ENCODE measurements around the gene TARP.
"Not testable (repeated sequence)": the region's sequence is repeated elsewhere in the genome, so short reads cannot be mapped to it uniquely, and the experiment has no call there.

Gene TARP

DNA sequence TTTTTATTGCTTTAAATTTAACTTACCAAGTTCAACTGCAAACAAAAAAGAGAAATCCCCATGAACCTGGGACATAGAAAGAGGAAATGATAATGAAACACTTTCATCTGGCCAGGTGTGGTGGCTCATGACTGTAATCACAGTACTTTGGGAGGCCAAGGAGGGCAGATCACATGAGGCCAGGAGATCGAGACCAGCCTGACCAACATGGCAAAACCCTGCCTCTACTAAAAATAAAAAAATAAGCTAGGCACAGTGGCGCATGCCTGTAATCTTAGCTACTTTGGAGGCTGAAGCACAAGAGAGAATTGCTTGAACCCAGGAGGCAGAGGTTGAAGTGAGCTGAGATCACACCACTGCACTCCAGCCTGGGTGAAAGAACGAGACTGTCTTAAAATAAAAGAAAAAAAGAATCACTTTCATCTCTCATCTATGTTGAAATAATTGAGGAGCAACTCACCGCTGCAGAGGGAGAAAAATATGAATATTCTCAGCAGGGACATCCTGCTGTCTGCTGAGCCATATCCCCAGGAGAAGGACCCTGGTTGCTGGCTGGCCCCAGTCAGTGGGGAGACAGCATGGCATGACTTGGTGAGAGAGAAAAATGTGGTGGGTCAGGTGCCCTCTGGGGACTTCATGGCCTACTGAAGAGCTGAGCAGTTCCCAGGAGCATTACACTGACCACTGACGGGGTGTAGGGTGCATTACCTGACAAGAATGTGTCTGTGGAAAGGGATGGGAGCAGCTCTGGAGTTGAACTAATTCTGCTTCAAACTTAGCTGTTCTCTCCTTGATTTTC is 22.8 kb upstream of the TARP start:
- no peak for DNase-seq

DNA sequence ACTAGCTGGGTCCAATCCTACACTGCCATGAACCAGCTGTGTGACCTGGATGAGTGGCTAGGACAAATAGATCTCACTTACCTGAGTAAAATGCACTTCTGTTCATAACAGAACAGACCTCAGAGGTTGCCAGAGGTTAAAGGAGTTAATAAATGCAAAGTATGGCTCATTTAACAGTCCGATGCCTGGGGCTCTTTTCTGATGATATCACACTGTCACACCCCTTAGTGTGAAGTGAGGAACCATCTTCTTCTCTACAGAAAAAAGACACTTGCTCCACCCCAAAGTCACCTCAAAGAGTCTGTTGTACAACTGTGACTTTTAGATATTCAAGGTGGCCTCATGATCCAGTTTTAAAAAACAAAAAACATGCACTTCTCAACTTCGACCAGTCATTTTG is 21.5 kb upstream of the TARP start:
- no peak for DNase-seq

- DNase-seq = no peak
Observed at GRCh38 chr7:38292442-38292841, 19.0 kb upstream of the TARP start.

GRCh38 chr7:38291650-38292049 is 18.2 kb upstream of the TARP start:
- DNase-seq = no peak

GRCh38 chr7:38291117-38291647 is 17.7 kb upstream of the TARP start:
- DNase-seq = no peak

DNA sequence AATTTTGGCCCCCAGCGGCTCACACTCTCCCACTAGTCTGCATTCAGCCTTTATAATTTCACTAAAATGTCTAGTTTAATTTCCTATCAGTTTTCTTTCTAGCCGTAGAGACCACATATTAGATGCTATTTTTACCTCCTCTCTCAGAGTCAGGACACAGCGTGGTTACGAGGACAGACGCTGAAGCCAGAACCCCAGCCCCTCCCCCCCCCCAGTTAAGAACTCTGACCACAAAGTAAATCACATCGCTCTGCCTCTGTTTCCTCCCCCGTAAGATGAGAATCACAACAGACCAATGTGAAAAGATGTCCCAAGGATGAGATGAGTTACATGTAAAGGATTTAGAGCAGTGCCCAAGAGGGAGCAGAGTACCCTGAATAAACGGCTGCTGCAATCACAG is 11.1 kb upstream of the TARP start:
- DNase-seq = no peak

- no peak for DNase-seq
Observed at GRCh38 chr7:38283809-38284208, 10.4 kb upstream of the TARP start.

GRCh38 chr7:38283107-38283506 is 9.7 kb upstream of the TARP start:
- DNase-seq = no peak

DNA sequence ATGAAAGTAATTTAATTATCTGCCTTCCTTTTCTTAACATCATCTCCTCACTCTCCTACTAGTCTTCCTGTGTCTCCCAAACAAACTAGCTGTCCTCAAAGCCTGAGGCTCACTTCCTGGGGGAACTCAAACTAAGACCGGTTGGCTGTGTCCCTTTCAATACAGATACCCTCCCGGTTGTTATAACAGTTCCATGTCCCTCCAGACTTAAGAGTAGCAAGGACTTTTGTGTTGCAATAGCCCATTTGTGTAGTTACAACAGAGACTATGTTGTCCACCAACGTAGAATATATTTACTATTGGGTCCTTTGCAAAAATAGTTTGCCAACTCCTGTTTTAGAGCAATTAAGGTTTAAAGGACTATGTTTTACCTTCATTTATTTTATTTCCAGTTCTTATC is 8.6 kb upstream of the TARP start:
- no peak for DNase-seq

GRCh38 chr7:38281266-38281665 is 7.8 kb upstream of the TARP start:
- no peak for DNase-seq

DNA sequence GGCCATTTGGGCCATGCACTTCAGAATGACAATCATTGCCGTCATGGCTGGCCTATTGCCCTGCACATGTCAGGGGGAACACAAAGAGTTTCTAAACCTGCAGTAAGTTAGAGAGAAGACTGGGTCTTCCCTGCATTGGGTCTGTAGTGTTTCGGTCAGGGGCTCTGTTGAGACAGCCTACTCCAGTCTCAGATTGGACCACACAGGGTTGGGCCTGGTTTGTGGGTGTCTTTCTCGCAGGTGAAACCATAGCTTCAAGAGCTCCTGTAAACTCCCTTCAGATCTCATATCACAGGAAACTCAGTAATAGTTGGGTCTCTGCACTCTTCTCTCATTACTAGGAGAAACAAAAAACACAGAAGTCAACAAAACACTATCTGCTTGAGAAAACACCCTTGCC is 7.3 kb upstream of the TARP start:
- DNase-seq = no peak

DNA sequence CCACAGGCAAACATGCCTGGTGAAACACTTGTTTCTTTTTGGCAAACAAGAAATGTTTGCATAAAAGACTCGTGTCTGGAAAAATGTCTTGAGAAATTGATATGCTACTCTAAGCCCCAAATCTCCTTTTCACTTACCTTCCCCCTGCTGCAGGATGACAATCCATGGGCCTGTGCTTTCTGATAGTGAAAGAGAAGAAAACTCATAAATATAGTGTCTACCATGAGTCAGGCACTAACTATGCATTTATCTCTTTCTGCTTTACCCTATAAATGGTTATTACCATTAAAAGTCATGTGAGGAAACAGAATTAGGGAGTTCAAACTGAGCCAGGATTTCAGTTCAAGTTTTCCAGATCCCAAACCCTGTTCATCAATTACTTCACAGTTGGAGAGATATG is 6.6 kb upstream of the TARP start:
- no peak for DNase-seq

DNA sequence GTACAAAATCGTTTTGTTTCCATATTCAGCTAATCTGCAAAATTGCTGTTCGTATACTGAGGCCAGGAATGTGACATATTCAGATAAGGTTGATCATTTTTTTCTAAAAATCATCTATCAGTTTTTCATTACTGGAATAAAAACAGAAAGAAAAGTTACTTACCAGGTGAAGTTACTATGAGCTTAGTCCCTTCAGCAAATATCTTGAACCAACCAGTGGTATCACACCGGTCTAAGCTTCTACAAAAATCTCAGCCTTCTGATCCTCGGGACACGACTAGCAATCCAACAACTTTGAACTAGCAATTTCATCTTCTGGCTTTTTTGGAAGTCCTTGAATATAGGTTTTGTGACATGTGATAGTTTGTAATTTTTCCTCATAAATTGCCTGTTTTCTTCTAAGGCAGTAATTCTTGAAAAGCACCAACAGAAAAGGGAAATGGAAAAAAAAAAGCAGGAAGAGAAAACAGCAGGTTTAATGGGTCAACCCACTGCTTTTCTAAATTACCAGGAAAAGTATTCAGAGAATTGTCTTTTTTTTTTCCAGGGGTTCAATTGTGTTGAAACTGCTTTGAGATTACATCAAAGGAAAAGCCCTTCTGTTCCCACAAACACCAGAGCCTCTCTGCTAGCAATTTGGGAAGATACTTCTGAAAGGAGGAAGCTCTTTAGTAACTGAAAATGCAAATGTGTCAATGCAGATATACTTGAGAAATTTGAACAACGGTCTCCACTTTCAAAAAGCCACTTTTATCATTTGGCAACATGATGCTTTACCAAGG is 2.9 kb upstream of the TARP start:
- no peak for DNase-seq

- DNase-seq = no peak
Observed at GRCh38 chr7:38274927-38275620, 1.6 kb upstream of the TARP start.

DNA sequence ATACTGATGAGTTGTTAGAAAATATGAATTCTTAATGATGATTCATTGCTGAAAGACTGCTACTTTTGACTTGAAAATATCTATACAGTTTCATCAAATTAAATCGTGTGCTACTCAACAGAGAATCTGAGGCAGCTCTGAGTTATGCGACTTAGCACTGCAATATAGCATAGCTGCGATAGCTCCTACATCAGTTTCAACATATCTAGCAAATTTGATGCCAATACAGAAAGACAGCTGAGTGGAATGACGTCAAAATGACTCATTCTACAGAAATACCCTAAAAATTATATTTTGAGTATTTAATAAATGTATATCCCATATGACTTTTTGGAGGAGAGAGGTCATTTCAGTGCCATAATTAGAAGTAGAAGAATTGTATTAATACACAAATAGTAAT is 1.1 kb upstream of the TARP start:
- no peak for DNase-seq

- DNase-seq = not testable (repeated sequence)
Observed at GRCh38 chr7:38270405-38270804, 3.0 kb downstream of the TARP start.

DNA sequence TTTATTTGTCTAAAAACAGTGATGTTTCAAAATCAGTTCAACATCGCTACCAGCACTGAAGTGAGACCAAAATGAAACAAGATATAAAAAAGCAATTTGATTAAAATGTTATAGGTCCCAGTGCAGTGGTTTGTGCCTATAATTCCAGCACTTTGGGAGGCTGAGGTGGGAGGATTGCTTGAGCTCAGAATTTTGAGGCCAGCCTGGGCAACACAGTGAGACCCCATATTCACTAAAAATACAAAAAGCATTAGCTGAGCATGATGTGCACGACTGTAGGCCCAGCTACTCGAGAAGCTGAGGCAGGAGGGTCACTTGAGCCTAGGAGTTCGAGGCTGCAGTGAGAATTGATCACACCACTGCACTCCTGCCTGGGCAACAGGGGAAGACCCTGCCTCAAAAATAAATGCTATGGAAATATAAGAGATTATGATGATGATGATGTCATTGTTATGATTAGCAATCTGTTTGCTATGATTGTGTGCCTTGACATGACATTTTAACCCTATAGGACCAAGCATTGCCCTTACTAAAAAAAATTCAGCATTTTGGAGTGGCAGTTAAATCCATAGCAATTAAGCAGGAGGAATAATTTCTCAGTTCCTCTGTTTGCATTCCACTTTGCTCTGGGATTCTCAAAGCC is 3.6 kb downstream of the TARP start:
- not testable (repeated sequence) for DNase-seq

- DNase-seq = not testable (repeated sequence)
Observed at GRCh38 chr7:38265958-38266357, 7.5 kb downstream of the TARP start.

GRCh38 chr7:38264602-38265001 is 8.8 kb downstream of the TARP start:
- not testable (repeated sequence) for DNase-seq

- not testable (repeated sequence) for DNase-seq
Observed at GRCh38 chr7:38263274-38263673, 10.2 kb downstream of the TARP start.

DNA sequence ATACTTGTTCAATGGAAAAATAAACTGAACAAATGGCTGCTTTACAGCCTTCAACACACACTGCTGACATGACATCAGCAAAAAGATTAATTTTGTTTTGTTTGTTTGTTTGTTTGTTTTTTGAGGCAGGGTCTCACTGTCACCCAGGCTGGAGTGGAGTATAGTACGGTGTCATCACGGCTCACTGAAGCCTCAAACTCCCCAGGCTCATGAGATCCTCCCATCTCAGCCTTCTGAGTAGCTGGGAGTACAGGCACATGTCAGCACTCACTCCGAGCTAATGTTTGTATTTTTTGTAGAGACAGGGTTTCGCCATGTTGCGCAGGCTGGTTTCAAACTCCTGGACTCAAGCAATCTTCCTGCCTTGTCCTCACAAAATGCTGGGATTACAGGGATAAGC is 10.9 kb downstream of the TARP start:
- DNase-seq = no peak

DNA sequence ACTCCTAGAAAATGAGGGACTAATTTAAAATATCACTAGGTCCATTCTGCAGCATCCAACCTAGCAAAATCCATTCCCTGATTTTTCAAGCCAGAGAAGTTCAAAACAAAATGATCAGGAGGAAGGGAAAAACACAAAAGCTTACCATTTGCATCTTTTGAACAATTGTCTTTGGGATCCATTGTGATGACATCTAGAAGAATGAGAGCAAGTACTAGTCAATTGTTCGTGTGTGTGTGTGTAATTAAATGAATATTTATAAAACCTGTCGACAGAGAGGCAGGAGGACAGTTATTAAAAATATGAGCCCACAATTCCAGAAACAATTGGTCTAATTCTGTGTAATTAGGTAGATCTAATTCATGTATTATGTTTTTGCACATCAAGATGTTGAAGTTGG is 11.4 kb downstream of the TARP start:
- not testable (repeated sequence) for DNase-seq

GRCh38 chr7:38261601-38262000 is 11.8 kb downstream of the TARP start:
- DNase-seq = not testable (repeated sequence)
